Measurements from ENCODE around the gene LSG1.
A peak's percentile ranks its signal among the peaks of the same experiment; 100 is the strongest.

Gene LSG1

DNA sequence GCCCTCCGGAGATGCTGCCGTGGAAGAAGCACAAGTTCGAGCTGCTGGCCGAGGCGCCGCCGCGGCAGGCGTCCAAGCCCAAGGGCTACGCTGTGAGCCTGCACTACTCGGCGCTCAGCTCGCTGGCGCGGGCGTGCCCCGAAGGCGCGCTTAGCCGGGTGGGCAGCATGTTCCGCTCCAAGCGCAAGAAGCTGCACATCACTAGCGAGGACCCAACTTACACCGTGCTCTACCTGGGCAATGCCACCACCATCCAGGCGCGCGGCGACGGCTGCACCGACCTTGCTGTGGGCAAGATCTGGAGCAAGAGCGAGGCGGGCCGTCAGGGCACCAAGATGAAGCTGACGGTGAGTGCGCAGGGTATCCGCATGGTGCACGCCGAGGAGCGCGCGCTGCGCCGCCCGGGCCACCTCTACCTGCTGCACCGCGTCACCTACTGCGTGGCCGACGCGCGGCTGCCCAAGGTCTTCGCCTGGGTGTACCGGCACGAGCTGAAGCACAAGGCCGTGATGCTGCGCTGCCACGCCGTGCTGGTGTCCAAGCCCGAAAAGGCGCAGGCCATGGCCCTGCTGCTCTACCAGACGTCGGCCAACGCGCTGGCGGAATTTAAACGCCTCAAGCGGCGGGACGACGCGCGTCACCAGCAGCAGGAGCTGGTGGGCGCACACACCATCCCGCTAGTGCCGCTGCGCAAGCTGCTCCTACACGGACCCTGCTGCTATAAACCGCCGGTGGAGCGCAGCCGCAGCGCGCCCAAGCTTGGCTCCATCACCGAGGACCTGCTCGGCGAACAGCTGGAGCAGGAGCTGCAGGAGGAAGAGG lies 15.0 kb upstream of the LSG1 start:
- DNase-seq, result no peak

DNA sequence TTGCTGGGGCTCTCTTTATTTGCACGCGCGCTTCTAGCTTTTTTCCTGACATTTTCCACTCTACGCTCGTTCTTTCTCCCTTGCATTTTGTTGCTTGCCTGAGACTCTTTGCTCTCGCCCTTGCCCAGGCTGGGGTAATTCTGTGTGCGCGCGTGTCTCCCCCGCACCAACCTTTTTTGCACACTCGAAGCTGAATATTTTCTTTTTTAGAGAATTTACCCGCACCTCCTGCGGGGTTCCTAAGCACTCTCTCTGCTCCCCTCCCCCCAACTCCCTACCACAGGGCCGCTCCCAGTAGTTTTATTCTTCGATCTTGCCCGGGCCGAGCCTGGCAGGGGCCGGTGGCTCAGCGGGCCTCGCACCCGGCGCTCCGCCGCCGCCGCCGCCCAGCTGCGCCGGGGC lies 14.4 kb upstream of the LSG1 start:
- DNase-seq, result no peak

DNA sequence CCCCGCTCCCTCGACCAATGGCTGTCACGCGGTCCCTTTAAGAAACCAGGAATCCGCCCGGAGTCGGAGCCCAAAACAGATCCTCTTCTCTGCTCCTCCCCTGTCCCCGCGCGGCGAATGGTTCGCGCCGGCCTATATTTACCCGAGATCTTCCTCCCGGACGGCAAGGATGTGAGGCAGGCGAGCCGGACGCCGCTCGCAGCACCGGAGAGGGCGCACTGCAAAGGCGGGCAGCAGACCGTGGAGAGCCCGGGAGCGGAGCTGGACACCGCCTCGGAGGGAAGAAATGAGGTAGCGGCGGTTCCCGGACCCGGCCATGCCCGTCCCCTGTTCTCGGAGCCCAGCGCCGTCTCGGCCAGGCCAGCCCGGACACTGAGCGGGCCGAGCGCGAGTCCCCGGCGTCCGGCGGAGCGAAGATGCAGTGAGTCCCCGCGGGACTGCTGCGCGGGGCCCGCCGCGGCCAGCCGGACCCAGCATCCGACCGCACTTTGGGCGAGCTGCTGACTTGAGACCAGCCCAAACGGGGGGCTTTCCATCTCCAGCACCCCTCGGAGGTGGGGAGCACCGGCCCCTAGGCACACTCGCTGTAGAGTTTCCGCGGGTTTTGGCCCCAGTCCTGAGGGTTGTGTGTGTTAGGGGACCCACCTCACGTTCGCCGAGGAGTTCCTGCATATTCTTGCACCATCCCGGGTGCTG lies 13.9 kb upstream of the LSG1 start, which contains the start of gene FAM43A:
Gene FAM43A, plus strand, starts transcription at position 166 of the 696 bp plus-strand sequence. CDS start 944 bp downstream, outside the sequence.
- peak; percentile 38 for DNase-seq

DNA sequence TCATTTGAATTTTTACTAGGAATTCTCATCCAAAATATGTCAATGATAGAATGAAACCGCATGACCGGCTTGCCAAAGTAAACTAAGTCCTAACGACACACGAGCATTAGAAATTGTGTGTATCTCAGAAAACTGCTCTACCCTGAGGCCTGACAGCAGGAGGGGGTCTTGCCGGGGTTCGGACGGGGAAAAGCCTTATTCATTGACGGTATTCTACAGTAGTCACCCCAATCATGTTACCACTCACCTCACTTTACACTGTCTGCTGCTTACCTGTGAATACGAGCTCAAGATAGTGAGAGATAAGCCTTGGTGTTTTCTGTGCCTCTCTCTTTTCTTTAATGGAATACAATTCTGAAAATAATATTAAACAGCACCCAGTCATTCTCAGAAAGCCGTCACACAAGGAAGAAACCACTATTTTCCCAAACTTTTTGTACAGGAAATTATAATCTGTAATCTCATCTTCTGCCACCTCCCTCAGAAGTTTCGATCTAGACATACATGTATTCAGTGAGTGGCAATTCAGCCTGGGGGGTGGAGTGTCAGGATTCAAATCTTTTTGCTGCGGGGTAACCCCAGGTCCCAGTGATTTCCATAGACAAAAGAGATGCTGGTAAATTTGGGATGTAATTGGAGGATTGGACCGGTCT lies 13.2 kb upstream of the LSG1 start:
- DNase-seq, result no peak

DNA sequence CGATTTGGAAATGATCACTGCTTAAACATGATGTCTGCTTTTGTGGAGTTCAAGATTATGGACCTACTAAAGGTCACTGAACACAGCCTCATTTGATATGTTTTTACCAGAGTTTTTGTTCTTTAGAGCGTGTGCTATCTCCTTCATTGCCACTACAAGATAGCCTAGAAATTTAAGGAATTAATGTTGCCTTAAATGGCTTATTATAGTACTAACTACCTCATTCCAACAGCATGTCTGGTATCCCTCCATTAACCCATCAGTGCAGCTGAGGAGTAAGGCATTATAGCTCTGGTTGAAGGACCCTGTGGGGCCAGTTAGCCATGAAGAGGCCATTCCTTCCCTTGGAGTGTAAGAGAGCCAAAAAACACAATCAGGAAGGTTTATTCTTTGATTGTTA lies 11.4 kb upstream of the LSG1 start:
- no peak for DNase-seq

DNA sequence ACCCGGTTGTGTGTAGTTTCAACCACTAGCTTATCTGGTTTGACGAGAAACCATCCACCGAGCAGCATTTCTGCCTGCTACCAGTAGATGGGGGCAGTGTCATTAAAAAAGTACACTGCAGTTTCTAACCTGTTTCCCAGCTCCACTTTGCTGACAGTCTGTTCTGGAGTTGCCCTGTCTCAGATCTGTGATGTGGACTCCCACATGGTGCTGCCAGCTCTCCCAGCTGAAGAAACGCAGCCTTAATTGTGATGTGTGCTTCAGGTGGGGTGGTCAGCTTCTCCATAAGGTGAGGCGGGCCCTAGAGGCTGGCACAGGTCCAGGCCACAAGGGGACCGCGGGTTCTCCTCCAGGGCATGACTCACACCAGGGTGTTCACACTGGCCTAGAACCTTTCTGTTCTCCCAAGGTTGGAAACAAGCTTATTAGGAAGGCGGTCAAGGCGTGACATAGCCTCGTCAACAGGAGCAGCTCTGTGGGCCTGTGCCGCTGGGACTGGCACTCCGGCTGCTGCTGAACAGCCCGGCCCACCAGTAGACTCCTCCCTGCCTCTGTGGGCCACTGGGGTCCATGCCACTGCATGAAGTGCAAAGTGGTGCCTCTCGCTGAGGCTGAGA lies 10.8 kb upstream of the LSG1 start:
- DNase-seq, result peak; percentile 79

DNA sequence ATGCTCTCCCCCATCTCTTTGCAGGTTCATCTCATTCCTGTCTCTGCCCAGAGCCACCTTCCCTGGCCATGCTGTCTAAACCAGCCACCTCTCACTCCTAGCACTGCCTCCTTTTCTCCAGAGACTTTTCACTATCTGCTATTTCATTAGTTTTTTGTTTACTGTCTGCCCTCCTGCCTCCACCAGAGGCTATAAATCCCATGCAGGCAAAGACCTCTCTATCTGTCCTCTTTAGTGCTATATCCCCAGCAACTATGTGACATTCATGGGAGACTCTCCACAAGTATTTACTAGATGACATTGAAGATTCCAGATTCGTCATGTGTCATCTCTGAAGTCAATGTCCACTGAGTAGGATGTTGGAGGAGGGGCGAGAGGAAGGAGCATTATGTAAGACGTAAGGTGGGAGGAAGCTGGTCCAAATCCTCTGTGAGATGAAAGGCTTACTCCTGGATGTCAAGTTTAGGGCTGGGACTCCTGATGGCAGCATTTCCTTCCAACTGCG lies 10.2 kb upstream of the LSG1 start:
- DNase-seq, result no peak

DNA sequence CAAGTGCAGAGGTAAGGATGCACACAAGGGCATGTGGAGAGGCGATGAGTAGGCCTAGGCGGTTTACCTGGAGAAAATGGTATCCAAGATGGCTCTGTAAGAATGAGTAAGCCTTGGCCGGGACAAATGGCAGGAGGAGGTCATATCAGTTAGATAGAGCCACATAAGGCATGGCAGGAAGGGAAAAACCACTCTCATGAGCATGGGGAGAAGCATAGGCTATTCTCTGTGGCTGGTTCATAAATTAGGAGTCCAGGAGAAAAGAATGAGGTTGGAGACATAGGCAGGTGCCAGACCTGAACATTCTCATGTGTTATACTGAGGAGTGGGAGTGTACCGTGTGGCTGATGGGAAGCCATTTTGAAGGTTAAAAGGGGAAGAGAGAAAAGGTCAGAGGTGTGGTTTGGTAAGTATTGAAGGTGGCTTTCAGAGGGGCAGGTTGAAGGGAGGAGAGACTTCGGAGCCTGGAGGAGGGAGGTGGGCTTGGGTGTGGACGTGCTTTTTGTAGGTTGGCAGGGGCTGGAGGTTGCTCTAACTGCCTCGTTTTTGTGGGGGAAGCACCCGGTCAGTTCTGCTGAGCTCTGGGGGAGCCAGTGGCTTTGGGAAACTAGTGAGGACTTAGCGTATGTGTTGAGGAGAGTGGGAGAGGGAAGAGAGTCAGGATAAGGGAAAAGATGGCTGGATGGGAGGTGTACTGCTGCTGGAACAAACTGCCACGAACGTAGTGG lies 9.1 kb upstream of the LSG1 start:
- no peak for DNase-seq

DNA sequence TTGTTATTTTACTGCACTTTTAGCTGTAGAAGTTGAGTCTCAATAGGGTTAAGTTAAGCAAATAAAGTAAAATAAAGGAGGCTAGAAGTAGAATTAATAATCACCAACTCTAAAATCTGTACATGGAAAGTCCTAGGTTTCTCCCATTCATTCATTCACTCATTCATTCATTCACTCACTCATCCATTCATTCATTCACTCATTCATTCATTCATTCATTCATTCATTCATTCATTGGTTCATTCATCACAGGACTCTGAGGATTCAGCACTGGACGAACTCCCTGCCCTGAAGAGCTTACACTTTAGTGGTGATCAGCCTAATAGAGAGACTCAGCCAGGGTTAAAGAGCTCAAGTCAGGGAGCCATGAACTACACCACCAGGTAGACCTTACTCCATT lies 4.5 kb upstream of the LSG1 start:
- DNase-seq, result no peak

DNA sequence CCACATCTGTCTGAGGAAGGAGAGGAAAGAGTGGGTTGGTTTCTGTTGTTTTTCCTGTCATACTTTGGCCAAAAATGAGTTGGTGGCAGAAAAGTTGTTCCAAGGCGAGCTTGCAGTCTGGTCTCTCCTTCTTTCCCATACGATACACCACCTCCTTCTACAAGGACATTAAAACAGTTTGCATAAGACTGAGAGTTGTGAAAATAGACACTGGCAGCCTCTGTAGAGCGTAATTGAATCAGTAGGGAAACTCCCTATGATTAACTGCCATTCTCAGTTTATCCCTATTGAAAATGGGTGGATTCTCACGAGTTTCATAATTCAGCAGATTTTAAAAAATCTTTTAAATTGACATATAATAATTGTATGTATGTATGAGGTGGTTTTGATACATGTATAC lies 3.7 kb upstream of the LSG1 start:
- DNase-seq, result no peak

DNA sequence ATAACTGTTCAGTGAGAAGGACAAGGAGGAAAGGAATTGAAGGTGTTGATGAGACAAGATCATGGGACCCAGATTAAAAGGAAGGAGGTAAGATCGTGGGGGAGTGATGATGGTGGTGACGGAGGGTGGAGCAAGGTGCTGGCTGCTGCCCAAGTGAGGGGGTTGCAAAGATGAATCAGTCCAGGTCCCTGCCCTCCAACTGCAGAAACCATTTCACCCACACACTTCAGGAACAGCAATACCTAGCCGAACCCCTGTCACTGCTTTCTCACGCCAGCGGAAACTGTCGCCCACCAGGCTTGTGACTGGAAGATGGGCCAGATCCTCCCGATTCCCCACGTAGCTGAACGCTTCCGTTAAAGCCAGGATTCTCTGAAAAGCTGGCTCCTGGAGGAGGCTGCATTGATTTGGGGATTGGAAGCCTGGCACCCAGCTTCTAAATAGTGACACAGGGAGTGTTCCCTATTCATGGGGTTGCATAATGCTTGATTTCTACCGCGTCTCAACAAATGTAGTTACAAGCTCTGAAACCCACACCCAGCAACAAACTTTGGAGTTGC lies 3.2 kb upstream of the LSG1 start:
- no peak for DNase-seq

DNA sequence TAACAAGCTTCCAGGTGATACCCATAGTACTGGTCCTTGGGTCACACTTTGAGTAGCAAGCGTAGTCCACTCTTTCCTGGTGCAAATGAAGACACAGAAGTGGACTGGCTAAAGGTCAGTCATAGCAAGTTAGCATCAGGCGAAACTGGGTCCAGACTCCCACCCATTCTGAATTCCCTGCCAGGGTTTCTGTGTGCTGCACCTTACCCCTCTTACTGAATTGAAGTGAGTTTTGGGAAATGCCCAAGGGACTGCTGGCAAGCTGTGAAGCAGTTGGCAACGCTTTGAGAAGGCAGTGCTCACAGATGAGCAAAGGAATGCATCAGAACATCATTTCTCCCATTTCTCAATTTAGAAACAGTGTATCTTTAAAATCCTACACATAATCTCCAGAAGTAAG lies 1.8 kb upstream of the LSG1 start:
- DNase-seq, result no peak

DNA sequence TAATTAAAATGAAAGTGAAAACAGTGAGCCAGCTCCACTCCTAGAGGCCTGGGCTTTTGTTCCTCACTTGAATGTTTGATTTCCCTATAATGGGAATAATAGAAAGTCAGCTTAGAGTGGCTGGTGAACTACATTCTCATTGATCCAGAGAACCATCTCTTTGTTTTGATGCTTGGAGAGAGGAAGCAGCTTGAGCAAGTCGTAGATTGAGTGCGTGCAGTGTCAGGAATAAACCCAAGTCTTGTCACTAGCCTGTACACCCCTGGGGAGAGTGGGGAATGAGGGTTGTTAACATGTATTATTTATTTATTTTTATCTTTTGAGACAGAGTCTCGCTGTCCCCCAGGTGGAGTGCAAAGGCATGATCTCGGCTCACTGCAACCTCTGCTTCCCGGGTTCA lies 885 bp upstream of the LSG1 start:
- DNase-seq, result no peak

DNA sequence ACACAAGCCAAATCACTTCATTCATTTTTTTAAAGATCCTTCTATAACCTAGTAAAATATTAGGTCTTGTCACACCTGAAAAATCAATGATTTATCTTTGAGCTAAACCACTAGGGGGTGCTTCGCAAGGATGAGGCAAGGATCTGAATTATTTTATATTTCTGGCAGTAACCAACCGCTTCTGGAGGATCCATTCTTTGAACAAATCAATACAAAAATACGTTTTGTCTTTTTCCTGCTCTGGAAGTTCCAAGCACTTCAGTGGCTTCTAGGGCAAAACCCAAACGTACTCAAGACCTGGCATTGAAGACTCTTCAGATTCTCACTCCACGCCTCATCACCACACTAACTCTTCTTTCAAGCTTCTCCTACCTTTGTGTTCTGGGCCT lies 486 bp downstream of the LSG1 start:
- DNase-seq, result no peak

DNA sequence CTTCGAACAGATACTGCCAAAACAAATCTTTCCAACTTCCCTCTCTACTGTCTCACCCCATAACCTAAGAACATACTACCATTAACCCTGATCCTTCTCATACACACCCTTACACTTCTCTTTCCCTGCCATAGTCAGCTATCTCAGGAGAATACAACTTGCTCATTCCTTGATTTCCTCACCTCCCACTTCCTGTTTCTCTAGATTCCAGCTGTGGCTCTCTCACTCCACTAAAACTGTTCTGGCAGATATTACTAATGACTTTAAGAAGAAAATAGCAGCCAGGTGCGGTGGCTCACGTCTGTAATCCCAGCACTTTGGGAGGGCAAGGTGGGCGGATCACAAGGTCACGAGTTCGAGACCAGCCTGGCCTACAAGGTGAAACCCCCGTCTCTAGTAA lies 4.6 kb downstream of the LSG1 start:
- no peak for DNase-seq

DNA sequence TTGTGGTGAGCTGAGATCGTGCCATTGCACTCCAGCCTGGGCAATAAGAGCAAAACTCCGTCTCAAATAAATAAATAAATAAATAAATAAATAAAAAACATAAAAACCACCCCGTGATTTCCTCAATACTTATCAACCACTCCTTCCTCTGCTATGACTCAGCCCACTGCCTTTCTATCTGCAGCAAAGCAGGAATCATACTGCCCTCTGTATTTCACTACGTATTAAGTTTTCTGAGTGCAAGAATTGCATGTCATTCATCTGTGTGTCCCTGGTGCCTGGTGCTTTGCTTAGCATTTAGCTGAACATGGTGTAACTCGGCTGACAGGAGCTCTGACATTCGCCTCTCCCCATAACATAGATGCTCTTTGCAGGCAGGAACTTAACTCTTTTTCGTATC lies 7.1 kb downstream of the LSG1 start:
- no peak for DNase-seq

DNA sequence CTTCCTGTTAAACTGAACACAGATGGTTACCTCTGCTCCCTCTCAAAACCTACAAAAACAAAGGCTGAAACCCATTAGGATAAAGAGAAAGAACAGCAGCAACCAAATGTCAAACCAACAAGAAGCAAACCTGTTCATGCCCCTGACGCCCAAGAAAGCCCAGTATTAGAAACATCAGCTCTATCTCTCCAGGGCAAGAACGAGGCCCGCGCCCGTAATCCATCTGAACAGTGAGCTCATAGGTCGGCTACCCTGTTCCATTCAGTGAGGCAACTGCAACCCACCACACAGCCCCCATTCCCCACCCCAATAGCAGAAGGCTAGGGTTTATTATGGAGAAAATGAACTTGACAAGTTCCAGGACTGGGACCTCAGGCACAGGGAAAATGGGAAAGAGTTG lies 10.0 kb downstream of the LSG1 start:
- DNase-seq, result no peak

DNA sequence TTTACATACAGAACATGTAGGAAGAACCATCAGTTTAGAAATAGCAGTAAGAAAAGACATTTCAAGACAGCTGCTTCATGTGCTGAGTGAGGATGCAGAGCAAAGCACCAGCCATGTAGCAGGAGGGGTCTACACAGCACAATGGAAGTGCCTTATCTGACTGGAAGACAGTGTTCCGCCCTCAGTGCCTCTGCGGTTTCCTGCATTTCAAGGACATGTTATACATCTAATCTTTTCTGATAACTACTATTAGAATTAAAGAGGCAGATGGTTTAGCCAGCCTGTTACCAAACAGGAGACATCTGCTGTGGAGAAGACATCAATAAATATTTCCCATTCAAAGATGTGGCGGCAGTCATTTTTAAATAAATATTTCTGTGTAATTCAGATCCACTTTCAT lies 10.6 kb downstream of the LSG1 start:
- DNase-seq, result no peak

DNA sequence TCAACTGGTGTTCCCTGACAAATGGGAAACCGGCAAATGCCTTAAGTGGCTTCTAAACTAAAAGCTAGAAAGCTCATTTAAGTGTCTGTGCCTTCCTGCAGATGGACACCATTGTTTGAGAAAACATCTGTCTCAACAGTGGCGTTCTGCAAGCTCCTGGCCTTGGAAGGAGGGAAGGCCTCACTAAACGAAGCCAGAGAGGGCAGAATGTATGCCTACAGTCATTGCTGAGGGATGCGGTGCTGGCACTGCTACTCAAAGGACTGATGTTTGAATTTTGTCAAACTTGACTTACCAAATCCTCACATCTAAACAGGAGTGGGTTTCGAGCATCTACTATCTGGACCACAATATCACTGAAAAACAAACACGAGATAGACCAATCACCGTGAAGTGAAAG lies 12.2 kb downstream of the LSG1 start:
- no peak for DNase-seq

DNA sequence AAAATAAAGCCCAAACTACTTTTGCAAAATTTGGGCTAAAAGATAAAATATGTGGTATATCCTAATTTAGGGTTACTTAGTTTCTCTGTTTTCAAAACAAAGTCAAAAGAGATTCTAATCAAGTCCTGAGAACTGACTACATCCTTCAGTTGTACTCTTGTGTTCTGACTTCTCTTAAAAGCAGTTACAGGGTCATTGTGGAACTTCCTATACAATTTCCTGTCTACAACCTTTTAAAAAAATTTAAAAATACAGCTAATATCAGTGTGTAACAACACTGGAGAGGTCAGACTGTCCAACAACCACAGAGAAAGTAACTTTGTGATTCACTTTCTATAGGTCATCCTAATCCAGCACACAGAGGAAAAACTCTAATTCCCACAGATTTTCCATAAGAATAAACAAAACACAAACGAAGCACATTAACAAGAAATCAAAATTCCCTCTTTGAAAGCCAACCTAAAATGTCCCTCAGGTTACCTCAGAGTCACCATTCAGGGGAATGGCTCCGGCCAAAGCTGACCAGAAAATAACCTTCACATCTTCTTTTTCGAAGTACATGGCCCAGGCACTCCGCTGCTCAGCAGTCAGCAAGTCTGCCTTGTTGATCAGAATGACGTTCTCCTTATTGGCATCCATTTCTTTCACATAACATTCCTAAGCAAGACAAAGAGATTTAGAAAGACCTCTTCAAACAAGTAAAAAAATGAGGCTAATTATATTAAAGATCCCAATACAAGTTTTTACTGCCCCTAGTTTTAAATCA lies 13.3 kb downstream of the LSG1 start:
- no peak for DNase-seq

DNA sequence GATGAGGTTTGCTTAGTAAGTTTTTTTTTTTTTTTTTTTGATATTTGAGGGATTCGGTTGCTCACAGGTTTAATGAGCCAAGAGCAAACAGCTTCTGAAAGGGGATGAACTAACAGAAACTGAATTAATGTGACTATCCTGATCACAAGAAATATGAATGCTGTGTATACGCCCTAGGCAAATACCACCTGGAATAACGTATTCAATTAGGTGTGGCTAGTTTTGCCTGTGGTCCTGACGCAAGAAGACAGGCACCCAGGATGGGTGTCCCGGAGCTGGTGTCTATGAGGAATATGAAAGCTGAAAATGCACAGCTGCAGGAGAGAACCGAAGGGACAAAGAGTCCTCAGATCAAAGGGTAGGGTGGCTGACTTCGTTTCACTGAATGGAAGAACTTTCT lies 14.6 kb downstream of the LSG1 start:
- DNase-seq, result no peak

DNA sequence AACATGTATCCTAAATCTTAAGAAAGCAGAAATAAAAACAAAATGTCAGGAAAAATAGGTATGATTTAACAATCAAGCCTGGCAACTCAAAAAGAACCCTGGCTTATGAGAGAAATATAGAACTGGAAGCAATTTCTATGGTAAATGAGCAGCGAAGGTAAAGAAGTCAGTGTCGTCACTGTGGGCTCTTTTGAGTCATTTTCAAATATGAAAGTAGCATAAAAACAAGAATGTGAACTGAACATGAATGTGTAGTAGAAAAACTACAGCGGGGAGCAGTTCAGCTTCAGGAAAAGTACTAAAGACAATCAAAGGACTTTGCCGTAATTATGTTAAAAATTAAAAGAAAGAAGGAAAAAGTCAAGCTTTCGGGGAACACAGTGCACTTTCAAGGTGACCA lies 17.5 kb downstream of the LSG1 start:
- DNase-seq, result no peak

Measured in NCI-H2081 treated with DMSO at 0.1 percent for 48 hours (cell line).